ENCODE data around the gene CEMIP.
A peak's percentile ranks its signal among the peaks of the same experiment; 100 is the strongest.
"Not testable (repeated sequence)": the region's sequence is repeated elsewhere in the genome, so short reads cannot be mapped to it uniquely, and the experiment has no call there.

Gene CEMIP

GRCh38 chr15:80761754-80762153 is 17.4 kb upstream of the CEMIP start:
- no peak for DNase-seq (ENCODE audit: low read depth)

DNA sequence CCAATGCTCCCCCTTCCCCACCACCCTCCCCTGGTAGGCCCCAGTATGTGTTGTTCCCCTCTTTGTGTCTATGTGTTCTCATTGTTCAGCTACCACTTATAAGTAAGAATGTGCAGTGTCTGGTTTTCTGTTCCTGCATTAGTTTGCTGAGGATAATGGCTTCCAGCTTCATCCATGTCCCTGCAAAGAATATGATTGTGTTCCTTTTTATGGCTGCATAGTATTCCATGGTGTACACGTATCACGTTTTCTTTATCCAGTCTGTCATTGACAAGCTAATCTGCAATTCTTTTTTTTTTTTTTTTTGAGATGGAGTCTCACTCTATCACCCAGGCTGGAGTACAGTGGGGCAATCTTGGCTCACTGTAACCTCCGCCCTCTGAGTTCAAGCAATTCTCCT is 15.9 kb upstream of the CEMIP start:
- not testable (repeated sequence) for DNase-seq (ENCODE audit: low read depth)

DNA sequence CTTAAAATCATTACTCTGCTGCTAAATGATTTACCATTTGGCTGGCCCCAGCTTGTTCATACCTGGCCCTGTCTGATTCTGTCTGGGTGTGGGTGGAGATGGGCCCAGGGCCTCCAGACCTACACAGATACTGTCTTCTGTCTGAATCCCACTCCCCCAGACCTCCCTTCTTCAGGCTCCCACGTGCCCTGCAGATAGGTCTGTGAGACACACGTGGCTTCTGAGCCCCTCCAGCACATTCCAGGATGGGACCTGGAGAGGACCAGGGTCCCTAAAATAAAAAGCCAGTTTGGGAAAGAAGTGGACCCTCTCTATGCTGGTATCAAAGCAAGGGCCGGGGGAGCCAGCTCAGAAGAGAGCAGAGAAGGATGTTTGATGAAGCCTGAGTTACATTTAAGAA is 14.6 kb upstream of the CEMIP start:
- no peak for DNase-seq (ENCODE audit: low read depth)

- no peak for DNase-seq (ENCODE audit: low read depth)
Measured at GRCh38 chr15:80766275-80766674, 12.9 kb upstream of the CEMIP start.

- DNase-seq (ENCODE audit: low read depth): no peak
Measured at GRCh38 chr15:80768158-80768557, 11.0 kb upstream of the CEMIP start.

- no peak for DNase-seq (ENCODE audit: low read depth)
Measured at GRCh38 chr15:80769153-80769828, 9.9 kb upstream of the CEMIP start.

DNA sequence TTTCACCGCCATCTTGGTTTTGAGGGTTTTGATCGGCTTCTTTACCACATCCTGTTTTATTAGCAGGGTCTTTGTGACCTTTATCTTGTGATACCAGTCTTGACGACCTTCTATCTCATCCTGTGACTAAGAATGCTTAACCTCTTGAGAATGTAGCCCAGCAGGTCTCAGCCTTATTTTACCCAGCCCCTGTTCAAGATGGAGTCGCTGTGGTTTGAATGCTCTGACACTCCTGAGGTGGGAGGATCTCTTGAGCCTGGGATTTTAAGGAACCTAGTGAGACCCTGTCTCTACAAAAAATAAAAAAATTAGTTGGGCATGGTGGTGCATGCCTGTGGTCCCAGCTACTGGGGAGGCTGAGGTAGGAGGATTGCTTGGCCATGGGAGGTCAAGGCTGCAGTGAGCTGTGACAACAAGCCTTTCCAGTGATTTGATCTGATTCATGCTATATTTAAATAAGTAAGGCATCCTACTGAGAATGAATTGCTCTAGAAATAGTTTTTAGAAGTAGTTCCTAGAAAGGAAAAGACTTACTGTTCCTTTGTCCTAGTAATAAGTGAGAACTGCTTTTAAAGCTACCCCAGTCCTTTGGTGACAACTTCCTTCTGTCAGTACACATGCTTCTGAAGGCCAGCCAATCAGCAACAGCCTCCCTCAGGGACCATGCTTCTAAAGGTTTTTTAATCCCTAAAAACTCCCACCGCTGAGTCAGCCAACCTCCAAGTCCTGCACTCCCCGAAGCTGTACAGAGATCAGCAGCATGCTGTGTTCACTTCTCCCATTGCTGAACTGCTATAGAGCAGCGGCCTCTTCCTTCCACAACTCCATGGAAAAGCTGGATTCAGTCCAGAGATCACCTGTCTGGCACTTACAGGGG is 9.1 kb upstream of the CEMIP start:
- DNase-seq (ENCODE audit: low read depth): peak; percentile 72

GRCh38 chr15:80773122-80773551 is 6.0 kb upstream of the CEMIP start:
- DNase-seq (ENCODE audit: low read depth): peak; percentile 35

- DNase-seq (ENCODE audit: low read depth): no peak
Measured at GRCh38 chr15:80773792-80774352, 5.3 kb upstream of the CEMIP start.

DNA sequence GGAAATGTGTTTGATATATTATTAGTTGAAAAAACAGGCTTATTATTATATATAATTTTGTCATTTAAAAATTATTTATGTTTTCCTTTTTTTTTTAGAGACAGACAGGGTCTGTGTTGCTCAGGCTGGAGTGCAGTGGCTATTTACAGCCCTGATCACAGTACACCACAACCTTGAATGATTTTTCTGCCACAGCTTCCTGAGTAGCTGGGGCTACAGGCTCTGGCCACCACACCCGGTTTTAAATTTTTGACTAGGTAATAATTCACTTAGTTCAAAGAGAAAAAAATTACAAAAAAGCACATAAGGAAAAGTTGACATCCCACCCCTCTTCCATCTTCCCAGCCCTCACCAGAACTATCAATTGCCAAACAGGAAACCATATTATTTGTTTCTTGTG is 4.7 kb upstream of the CEMIP start:
- DNase-seq (ENCODE audit: low read depth): no peak

- DNase-seq (ENCODE audit: low read depth): no peak
Measured at GRCh38 chr15:80775338-80775737, 3.8 kb upstream of the CEMIP start.

DNA sequence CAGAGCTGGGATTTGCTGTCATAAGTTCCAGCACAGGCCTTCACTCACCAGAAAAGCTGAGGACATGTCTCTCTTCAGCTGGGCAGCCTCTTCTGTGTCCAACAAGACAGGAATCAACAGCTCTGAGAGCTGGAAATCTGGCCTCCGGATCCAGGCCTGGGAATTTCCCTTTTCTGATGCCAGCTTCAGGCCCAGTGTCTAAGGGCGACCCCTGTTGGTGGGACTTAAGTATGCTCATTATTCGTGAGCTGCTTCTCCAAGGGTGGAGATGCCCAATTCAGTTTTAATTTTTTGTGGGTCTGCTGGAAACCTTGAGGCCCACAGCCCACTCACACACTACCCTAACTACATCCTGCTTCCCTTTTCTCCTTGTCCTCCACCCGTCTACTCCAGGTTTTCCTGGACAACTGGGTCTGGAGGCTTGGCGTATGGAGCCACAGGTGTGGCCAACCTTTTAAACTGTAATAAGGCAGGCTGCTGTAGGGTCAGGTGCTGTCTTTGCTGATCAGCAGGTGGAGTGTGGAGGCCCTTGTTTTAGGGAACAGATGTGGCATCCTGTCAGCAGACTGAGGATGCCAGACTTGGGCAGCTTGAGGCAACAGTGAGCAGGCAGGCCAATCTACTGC is 2.6 kb upstream of the CEMIP start:
- DNase-seq (ENCODE audit: low read depth): peak; percentile 68

- DNase-seq (ENCODE audit: low read depth): peak; percentile 87
Measured at GRCh38 chr15:80777137-80777536, 2.0 kb upstream of the CEMIP start.

DNA sequence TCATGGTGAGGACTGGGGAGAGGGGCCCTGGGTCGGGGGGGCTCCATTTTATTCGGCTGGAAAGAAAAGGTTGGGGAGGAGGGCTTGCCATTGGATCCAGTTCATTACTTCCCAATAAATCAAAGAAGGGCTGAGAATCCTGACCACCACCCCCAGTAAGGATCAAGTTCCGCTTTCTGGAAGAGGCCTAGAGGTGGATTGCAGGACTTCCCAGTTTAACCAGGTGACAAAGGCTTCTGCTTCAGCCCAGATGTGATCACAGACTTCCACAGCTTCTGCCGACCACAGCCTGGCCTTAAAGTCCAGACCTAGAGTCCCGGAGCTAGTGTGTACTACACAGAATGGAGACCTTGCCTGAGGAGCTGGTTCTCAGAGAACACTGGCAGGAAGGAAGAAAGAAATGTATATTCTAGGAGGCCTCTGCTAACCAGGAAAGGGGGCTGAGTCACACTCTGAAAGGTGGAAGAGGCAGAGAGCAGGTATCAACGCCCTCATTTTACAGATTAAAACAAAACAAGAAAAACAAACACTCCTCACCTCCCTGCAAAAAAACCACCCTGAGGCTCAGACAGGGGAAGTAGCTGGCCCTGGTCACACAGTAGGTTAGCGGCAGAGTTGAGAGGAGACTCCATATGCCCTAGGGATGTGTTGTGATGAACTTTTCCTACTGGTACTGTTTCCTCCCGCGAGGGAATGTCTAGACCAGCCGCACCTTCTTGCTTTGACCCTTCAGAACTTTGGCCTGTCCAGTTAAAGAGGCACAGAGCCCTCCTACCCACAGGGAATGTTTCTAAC is 1.1 kb upstream of the CEMIP start:
- no peak for DNase-seq (ENCODE audit: low read depth)

- no peak for DNase-seq (ENCODE audit: low read depth)
Measured at GRCh38 chr15:80778621-80778963, 578 bp upstream of the CEMIP start.

DNA sequence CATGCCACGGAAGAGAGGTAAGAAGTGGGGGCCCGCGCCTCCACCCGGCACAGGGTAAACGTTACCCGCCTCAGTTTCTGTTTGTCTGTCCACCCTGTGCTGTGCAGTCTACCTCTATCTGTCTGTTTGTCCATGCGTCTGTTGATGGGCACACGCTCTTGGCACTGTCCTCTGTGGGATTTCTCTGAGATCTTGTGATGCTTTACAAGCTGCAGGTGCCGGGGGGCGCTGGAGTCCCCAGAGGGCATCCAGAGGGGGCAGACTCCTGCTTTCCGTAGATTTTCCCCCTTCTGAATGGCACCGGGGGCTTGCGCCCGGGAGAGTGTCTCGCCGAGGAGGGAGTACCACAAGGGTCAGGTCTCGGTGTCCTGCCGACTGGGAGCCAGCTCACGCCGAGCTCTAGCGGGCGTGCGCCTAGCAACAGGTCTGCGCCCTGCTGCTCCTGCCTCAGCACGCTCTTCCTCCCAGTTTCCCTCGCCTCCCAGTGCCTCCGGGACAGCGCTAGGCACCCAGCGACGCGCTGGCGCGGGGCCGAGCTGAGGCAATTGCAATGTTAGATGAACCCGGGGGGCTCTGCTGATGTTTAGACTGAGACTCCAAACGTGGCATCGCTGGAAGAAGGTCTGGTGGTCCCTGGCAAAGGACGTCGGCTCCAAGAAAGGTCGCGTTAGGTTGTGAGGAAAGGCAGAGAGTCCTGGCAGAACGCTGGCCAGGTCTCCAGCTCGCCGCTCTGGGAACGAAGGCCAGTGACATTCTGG is 667 bp downstream of the CEMIP start:
- no peak for DNase-seq (ENCODE audit: low read depth)

DNA sequence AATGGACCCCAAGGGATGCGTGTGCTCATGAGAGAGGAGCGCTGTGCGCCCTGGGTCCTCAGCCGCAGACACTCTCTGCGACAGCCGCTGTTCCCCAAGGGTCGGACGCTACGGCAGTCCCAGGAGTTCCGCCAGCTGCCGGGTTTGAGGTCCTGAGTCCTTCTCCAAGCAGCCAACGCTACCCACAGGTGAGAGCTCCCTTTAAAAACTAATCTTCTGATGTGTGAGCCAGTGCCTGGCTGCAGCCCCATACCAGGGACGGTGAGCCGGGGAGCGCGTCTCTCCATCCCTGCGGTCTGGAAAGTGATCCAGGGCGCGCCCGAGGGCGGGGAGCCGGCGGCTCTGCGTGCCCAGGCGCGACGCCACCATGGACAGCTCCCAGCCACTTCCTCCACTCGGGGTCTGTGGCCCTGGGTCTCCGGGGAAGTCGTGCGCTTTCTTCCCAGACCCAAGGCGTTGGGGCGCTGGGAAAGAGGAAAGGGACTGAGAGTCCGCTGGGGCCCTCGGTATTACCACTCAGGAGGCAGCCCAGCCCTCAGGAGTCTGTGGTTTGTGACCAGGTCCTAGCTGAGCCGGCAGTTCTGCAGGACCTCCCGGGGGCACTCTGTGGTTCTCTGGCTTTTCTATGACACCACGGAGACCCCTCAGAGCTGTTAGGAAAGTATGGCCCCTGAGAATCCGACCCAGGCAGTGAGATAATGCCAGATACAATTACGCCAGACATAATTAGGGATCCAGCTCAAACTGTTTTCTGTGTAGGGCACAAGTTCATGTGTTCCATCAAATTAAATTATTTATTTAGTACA is 1.4 kb downstream of the CEMIP start:
- DNase-seq (ENCODE audit: low read depth): peak; percentile 55

DNA sequence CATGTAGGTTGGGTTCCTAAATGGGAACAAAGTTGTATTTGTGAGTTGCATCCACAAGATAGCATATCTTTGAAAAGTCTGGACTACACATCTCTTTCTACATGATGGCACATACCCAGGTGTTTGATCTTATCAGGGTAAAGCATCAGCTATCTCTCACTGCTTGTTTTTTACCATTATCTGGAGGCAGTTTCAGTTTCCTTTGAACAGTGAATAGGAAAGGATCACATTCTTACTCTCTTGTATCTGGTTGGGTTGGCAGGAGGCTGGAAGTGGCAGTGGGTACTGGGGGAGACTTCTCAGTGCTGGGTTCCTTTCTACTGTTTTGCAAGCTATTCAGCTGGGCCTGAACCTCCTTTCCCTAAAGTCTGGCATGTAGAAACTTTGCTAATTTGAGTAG is 4.1 kb downstream of the CEMIP start:
- DNase-seq (ENCODE audit: low read depth): no peak

GRCh38 chr15:80785335-80785734 is 6.2 kb downstream of the CEMIP start:
- DNase-seq (ENCODE audit: low read depth): no peak

GRCh38 chr15:80785811-80786354 is 6.7 kb downstream of the CEMIP start:
- no peak for DNase-seq (ENCODE audit: low read depth)
